Smooth muscle cell (in vitro differentiated cells): ENCODE measurements around the gene CISD3. TPM values are rescaled to one million over a fixed set of nuclear protein-coding genes. Genes with fewer than 3 reads are reported as not detected.

Experiments
- DNase-seq: peaks from one replicate; lab custom pipeline; 2025; ENCODE audit not compliant: unreplicated experiment; lab: John Stamatoyannopoulos, UW
- H2AFZ ChIP-seq: fragments of 200-600 bp; sonication (generic); 2 replicates; pipeline ENCODE4 v1.6.0; 2016; ENCODE audit warnings: antibody characterized with exemption, low read depth, mild to moderate bottlenecking
- H3F3A ChIP-seq: fragments of 200-600 bp; sonication (generic); 2 replicates; pipeline ENCODE4 v1.6.0; 2017; ENCODE audit warnings: antibody characterized with exemption, low read depth
- H3K27ac ChIP-seq: fragments of 200-600 bp; sonication (generic); 2 replicates; pipeline ENCODE4 v1.5.1; 2016; ENCODE audit warnings: low read depth, mild to moderate bottlenecking
- H3K27me3 ChIP-seq: fragments of 200-600 bp; sonication (generic); 2 replicates; pipeline ENCODE4 v1.6.1; 2016; ENCODE audit warnings: low read depth, mild to moderate bottlenecking
- H3K36me3 ChIP-seq: fragments of 200-600 bp; sonication (generic); 2 replicates; pipeline ENCODE4 v1.5.1; 2016; ENCODE audit warnings: low read depth
- H3K4me1 ChIP-seq: fragments of 200-600 bp; sonication (generic); 2 replicates; pipeline ENCODE4 v1.5.1; 2016; ENCODE audit warnings: low read depth
- H3K4me2 ChIP-seq: fragments of 200-600 bp; sonication (generic); 2 replicates; pipeline ENCODE4 v1.6.0; 2016; ENCODE audit warnings: mild to moderate bottlenecking
- H3K4me3 ChIP-seq: fragments of 200-600 bp; sonication (generic); 2 replicates; pipeline ENCODE4 v1.5.1; 2016; ENCODE audit warnings: mild to moderate bottlenecking
- H3K79me2 ChIP-seq: fragments of 200-600 bp; sonication (generic); 2 replicates; pipeline ENCODE4 v1.6.0; 2016; ENCODE audit warnings: low read depth, mild to moderate bottlenecking
- H3K9ac ChIP-seq: fragments of 200-600 bp; sonication (generic); 2 replicates; pipeline ENCODE4 v1.6.0; 2016; ENCODE audit warnings: low read depth
- H3K9me3 ChIP-seq: fragments of 200-600 bp; sonication (generic); replicated peaks from 2 replicates; pipeline ENCODE4 v1.5.1; 2016; ENCODE audit warnings: low read depth
- H4K20me1 ChIP-seq: fragments of 200-600 bp; sonication (generic); 2 replicates; pipeline ENCODE4 v1.6.0; 2016; ENCODE audit warnings: low read depth
- WGBS: methylation state at CpG from one replicate; pipeline ENCODE4 v1.1.7; 2016; ENCODE audit warnings: low lambda C conversion rate; 5-methylcytosine and 5-hydroxymethylcytosine counted together
- polyA plus RNA-seq: library from polyadenylated mRNA; unstranded; fragments of >200 nt; fragmentation: Nextera tagmentation; extraction: Ambion mirVana; gene quantifications from 2 replicates; pipeline ENCODE4 v1.2.1, GENCODE V29; 2016
- total RNA-seq: library from RNA; depleted of rRNA; stranded (reverse); fragments of >200 nt; gene quantifications from 2 replicates; pipeline ENCODE4 v1.2.3, GENCODE V29; 2014
- TF ChIP-seq, protein P1 (sequence below): fragments of 200-600 bp; sonication (generic); IDR thresholded peaks from 2 replicates; pipeline ENCODE4 v1.5.1; 2017; ENCODE audit warnings: borderline replicate concordance, mild to moderate bottlenecking, antibody characterized with exemption; ENCODE audit not compliant: insufficient read depth, poor library complexity, severe bottlenecking

CISD3 gene
- total and polyA plus RNA-seq, 2 experiments from 2014 or later, result 1.3 to 15.1 TPM

DNA sequence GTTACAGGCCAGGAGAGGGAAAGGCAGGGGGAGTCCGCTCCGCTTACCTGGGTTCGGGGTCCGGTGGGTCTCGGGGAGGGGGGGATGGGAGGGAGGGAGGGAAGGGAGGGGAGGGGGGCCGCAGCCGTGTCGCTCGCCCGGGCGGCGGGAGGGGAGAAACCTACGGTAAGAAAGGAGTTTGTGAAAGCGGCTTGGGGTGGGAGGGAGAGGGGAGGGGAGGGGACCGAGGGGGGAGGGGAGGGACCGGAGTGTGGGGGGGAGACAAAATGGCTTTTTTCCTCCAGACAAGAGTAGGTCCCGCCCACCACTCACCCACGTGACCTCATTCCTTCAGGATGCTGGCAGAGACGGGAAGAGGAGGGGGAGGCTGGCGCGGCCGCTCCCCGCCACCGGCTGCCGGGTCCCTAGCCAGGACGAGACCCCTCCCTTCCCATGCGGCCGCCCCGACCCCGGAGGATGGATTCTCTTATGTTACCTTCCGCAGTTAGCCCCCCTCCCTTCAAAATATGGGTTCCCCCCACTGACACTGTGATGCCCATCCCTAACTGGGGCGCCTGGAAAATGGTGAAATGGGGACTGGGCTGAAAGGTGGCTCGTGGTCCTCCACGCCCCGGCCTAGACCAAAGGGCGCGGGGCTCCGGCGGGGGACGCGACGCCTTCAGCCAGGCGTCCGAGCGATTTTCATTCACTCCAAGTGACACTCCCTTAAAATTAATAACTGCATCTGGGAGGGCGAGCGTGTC, 18.2 kb downstream of the CISD3 start, which contains the start of gene PCGF2:
Gene PCGF2 (minus strand): TSS at position 188 of the 743 bp plus-strand sequence. CDS start 7,934 bp downstream, outside the sequence.
- peak within 1 kb of the TSS; percentile 72 for H3K4me3 ChIP-seq
- peak within 1 kb of the TSS; percentile 98 for H3K4me2 ChIP-seq
- WGBS, result under 1% methylated on average over 26 of the region's 47 CpGs
- no peak within 1 kb of the TSS for H3K27ac ChIP-seq
- peak within 1 kb of the TSS; percentile 85 for H2AFZ ChIP-seq
- H3K36me3 ChIP-seq, result no peaks in the 10 kb centered on the region
- no peaks in the 10 kb centered on the region for H3K9me3 ChIP-seq
- peaks cover 53% of the 10 kb centered on the region for H3K79me2 ChIP-seq
- H3K9ac ChIP-seq, result peak within 1 kb of the TSS; percentile 86
- TF ChIP-seq, protein P1, sequence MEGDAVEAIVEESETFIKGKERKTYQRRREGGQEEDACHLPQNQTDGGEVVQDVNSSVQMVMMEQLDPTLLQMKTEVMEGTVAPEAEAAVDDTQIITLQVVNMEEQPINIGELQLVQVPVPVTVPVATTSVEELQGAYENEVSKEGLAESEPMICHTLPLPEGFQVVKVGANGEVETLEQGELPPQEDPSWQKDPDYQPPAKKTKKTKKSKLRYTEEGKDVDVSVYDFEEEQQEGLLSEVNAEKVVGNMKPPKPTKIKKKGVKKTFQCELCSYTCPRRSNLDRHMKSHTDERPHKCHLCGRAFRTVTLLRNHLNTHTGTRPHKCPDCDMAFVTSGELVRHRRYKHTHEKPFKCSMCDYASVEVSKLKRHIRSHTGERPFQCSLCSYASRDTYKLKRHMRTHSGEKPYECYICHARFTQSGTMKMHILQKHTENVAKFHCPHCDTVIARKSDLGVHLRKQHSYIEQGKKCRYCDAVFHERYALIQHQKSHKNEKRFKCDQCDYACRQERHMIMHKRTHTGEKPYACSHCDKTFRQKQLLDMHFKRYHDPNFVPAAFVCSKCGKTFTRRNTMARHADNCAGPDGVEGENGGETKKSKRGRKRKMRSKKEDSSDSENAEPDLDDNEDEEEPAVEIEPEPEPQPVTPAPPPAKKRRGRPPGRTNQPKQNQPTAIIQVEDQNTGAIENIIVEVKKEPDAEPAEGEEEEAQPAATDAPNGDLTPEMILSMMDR, result no peak
- peaks cover 11% of the 10 kb centered on the region for H3F3A ChIP-seq
- peaks cover 25% of the 10 kb centered on the region for H3K4me1 ChIP-seq
- peak; percentile 50 for DNase-seq
- H3K27me3 ChIP-seq, result peaks cover 6% of the 10 kb centered on the region
- H4K20me1 ChIP-seq, result peaks cover 40% of the 10 kb centered on the region

DNA sequence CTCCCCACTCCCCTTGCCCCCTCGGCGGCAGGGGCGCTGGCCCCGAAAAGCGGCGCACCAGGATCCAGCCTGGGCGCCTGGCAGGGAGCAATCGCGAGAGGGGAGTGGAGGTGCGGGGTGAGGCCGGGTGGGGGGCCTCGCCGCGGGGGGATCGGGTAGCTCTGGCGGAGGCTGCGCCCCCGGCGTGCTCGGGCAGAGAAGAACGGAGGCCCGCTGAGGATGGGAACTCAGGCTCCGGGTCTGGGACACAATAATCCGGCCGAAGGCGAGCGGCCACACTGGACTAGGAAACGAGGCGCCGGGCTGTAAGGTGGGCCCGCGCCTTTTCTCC, 18.7 kb downstream of the CISD3 start:
- peaks cover 35% of the 10 kb centered on the region for H4K20me1 ChIP-seq
- peak overlapping the region; percentile 98 for H3K4me2 ChIP-seq
- H2AFZ ChIP-seq, result peak overlapping the region; percentile 16
- H3K27me3 ChIP-seq, result peaks cover 6% of the 10 kb centered on the region
- H3K79me2 ChIP-seq, result peaks cover 53% of the 10 kb centered on the region
- H3K9me3 ChIP-seq, result no peaks in the 10 kb centered on the region
- H3K4me1 ChIP-seq, result peaks cover 30% of the 10 kb centered on the region
- no peak overlapping the region for H3K27ac ChIP-seq
- H3K4me3 ChIP-seq, result peak overlapping the region; percentile 72
- TF ChIP-seq, protein P1, result no peak
- DNase-seq, result no peak
- H3F3A ChIP-seq, result peaks cover 11% of the 10 kb centered on the region
- no peaks in the 10 kb centered on the region for H3K36me3 ChIP-seq
- peak overlapping the region; percentile 18 for H3K9ac ChIP-seq
- 0% methylated on average over 3 of the region's 32 CpGs for WGBS

DNA sequence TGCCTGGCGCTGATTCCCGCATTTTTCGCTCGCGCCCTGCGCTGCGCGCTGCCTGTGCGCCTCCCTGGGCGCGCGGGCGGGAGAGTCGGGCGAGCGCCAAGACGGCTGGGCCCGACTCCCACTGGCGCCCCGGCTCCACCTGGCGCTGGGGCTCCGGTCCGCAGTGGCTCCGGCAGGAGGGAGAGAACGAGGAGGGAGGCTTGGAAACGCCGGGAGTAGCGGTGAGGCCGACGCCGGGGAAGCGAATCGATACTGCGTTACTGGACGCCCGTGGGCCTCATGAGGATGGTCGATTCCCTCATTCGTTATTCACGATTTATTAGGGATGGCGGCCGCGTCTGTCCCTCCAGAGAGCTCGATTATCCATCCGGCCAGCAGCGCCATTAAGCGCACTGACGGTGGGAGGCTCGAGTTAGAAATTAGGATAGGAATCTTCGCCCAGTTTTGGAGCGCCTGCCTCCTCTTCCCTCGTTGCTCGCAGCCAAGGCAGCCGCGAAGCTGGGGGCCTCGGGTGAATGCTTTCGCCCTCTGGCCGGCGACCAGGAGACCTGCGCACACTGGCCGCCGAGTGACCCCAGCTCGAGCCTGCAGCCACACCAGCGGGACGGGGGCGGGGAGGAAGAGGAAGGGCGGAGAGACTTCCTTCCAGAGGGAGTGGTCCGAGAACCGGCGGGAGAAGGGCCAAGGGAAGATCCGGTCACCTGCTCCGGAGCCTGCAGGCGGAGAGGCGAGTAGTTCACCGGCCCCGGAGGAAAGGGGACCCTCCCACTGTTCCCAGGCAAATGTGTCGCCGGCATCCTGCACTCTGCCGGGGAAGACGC, 19.3 kb downstream of the CISD3 start:
- Histone ChIP-seq H3K4me2 (peak overlapping the region; percentile 98), H4K20me1 (peaks cover 29% of the 10 kb centered on the region), H3K27me3 (peaks cover 6% of the 10 kb centered on the region), H3K9me3 (no peaks in the 10 kb centered on the region), H2AFZ (peak overlapping the region; percentile 16), H3F3A (peaks cover 11% of the 10 kb centered on the region), H3K36me3 (no peaks in the 10 kb centered on the region), H3K4me1 (peaks cover 33% of the 10 kb centered on the region), H3K79me2 (peaks cover 53% of the 10 kb centered on the region), H3K27ac (no peak overlapping the region), H3K9ac (no peak overlapping the region), H3K4me3 (peak overlapping the region; percentile 72)
- peak; percentile 20 for DNase-seq
- TF ChIP-seq, protein P1, result no peak
- 2% methylated on average over 71 of the region's 79 CpGs for WGBS
